H9 (cell line): Measurements from ENCODE around the gene GSTM1. TPM values are rescaled to one million over a fixed set of nuclear protein-coding genes. Genes with fewer than 3 reads are reported as not detected.

Experiments used
- DNase-seq: peaks from one replicate; pipeline ENCODE4 v3.0.0-alpha.2; 2017
- H2AFZ ChIP-seq: one replicate; pipeline ENCODE4 v1.6.1; 2013; ENCODE audit warnings: mild to moderate bottlenecking, low read length, control low read depth, moderate library complexity
- H2AK5ac ChIP-seq: 2 replicates; pipeline ENCODE4 v1.6.1; 2013; ENCODE audit warnings: low read length, control low read depth, mixed read lengths; ENCODE audit not compliant: insufficient read length
- H2BK120ac ChIP-seq: one replicate; pipeline ENCODE4 v1.6.1; 2013; ENCODE audit warnings: low read depth, mild to moderate bottlenecking, low read length, control low read depth, inconsistent platforms; ENCODE audit not compliant: poor library complexity, severe bottlenecking
- H2BK12ac ChIP-seq: 2 replicates; pipeline ENCODE4 v1.6.1; 2013; ENCODE audit warnings: low read length, control low read depth, mixed read lengths, low read depth; ENCODE audit not compliant: insufficient read length
- H2BK15ac ChIP-seq: 2 replicates; pipeline ENCODE4 v1.6.1; 2013; ENCODE audit warnings: low read depth, low read length, control low read depth
- H2BK20ac ChIP-seq: one replicate; pipeline ENCODE4 v1.6.1; 2013; ENCODE audit warnings: low read depth, mild to moderate bottlenecking, low read length, control low read depth, inconsistent platforms; ENCODE audit not compliant: poor library complexity, severe bottlenecking
- H2BK5ac ChIP-seq: 2 replicates; pipeline ENCODE4 v1.6.1; 2013; ENCODE audit warnings: low read length, control low read depth, mixed read lengths; ENCODE audit not compliant: insufficient read length
- H3K14ac ChIP-seq: 2 replicates; pipeline ENCODE4 v1.6.1; 2013; ENCODE audit warnings: low read length, control low read depth; ENCODE audit not compliant: insufficient read depth
- H3K18ac ChIP-seq: 2 replicates; pipeline ENCODE4 v1.6.1; 2013; ENCODE audit warnings: low read depth, mild to moderate bottlenecking, mixed read lengths, low read length, control low read depth; ENCODE audit not compliant: insufficient read length
- H3K23ac ChIP-seq: 2 replicates; pipeline ENCODE4 v1.6.1; 2013; ENCODE audit warnings: low read length, control low read depth, mixed read lengths, low read depth; ENCODE audit not compliant: insufficient read length
- H3K23me2 ChIP-seq: 2 replicates; pipeline ENCODE4 v1.6.1; 2013; ENCODE audit warnings: low read depth, mild to moderate bottlenecking, mixed read lengths, low read length, control low read depth; ENCODE audit not compliant: insufficient read length, poor library complexity, severe bottlenecking
- H3K27ac ChIP-seq: 2 replicates; pipeline ENCODE4 v1.5.1; 2013; ENCODE audit warnings: low read length, control low read depth, mixed read lengths, low read depth; ENCODE audit not compliant: insufficient read length
- H3K27me3 ChIP-seq: 2 replicates; pipeline ENCODE4 v1.6.1; 2013; ENCODE audit warnings: low read length, control low read depth, inconsistent platforms; ENCODE audit not compliant: insufficient read depth
- H3K4ac ChIP-seq: 2 replicates; pipeline ENCODE4 v1.6.1; 2013; ENCODE audit warnings: low read depth, mild to moderate bottlenecking, control low read depth, inconsistent platforms, low read length, moderate library complexity
- H3K4me1 ChIP-seq: 2 replicates; pipeline ENCODE4 v1.6.1; 2013; ENCODE audit warnings: low read length, control low read depth, inconsistent platforms; ENCODE audit not compliant: insufficient read depth
- H3K4me2 ChIP-seq: 2 replicates; pipeline ENCODE4 v1.6.1; 2013; ENCODE audit warnings: low read length, control low read depth, mixed read lengths; ENCODE audit not compliant: insufficient read length, insufficient read depth
- H3K56ac ChIP-seq: 2 replicates; pipeline ENCODE4 v1.6.1; 2013; ENCODE audit warnings: low read depth, mild to moderate bottlenecking, mixed read lengths, low read length, control low read depth; ENCODE audit not compliant: insufficient read length
- H3K79me1 ChIP-seq: 2 replicates; pipeline ENCODE4 v1.6.1; 2013; ENCODE audit warnings: low read depth, mild to moderate bottlenecking, moderate library complexity, low read length, control low read depth, inconsistent platforms; ENCODE audit not compliant: insufficient read depth, poor library complexity, severe bottlenecking
- H3K79me2 ChIP-seq: 2 replicates; pipeline ENCODE4 v1.6.1; 2013; ENCODE audit warnings: low read length, control low read depth, inconsistent platforms; ENCODE audit not compliant: insufficient read depth
- H3K9ac ChIP-seq: 2 replicates; pipeline ENCODE4 v1.6.1; 2013; ENCODE audit warnings: low read length, control low read depth, mixed read lengths; ENCODE audit not compliant: insufficient read length; ENCODE audit errors: extremely low read depth
- H3K9me3 ChIP-seq: one replicate; pipeline ENCODE4 v1.6.1; 2013; ENCODE audit warnings: low read depth, low read length, inconsistent platforms; ENCODE audit not compliant: control insufficient read depth
- H3T11ph ChIP-seq: one replicate; pipeline ENCODE4 v1.6.1; 2013; ENCODE audit warnings: mild to moderate bottlenecking, low read length, control low read depth, inconsistent platforms
- H4K20me1 ChIP-seq: one replicate; pipeline ENCODE4 v1.6.1; 2013; ENCODE audit not compliant: control insufficient read depth, insufficient read length, insufficient read depth
- H4K5ac ChIP-seq: 2 replicates; pipeline ENCODE4 v1.6.1; 2013; ENCODE audit warnings: low read depth, mild to moderate bottlenecking, mixed read lengths, low read length, control low read depth; ENCODE audit not compliant: insufficient read length
- H4K8ac ChIP-seq: replicated peaks from 2 replicates; pipeline ENCODE4 v1.6.1; 2013; ENCODE audit warnings: low read length, control low read depth, mixed read lengths, low read depth; ENCODE audit not compliant: insufficient read length
- H4K91ac ChIP-seq: 2 replicates; pipeline ENCODE4 v1.6.1; 2013; ENCODE audit warnings: low read depth, mild to moderate bottlenecking, moderate library complexity, mixed read lengths, low read length, control low read depth; ENCODE audit not compliant: insufficient read length
- H3K27ac Mint-ChIP-seq, 3 experiments: 2 replicates in 2 of 3; 3 replicates in 1 of 3; pipeline ENCODE4 v1.8.0; 2020 to 2021; ENCODE audit warnings: mixed read lengths in 3 of 3, mild to moderate bottlenecking in 1 of 3, moderate library complexity in 1 of 3
- H3K27me3 Mint-ChIP-seq: 2 replicates; pipeline ENCODE4 v1.8.0; 2021; ENCODE audit warnings: low read depth, mild to moderate bottlenecking, moderate library complexity, mixed read lengths
- H3K36me3 Mint-ChIP-seq, 3 experiments: 2 replicates in 2 of 3; 3 replicates in 1 of 3; pipeline ENCODE4 v1.8.0; 2020 to 2021; ENCODE audit warnings: low read depth in 3 of 3, mixed read lengths in 3 of 3; ENCODE audit not compliant: insufficient read depth in 1 of 3
- H3K4me1 Mint-ChIP-seq, 2 experiments: 2 replicates each; pipeline ENCODE4 v1.8.0; 2020; ENCODE audit warnings: mixed read lengths in 2 of 2
- H3K4me3 Mint-ChIP-seq, 2 experiments: 2 replicates in 1 of 2; 3 replicates in 1 of 2; pipeline ENCODE4 v1.8.0; 2020 to 2021; ENCODE audit warnings: mild to moderate bottlenecking in 2 of 2, mixed read lengths in 2 of 2, moderate library complexity in 1 of 2
- H3K9me3 Mint-ChIP-seq, 2 experiments: 2 replicates in 1 of 2; 3 replicates in 1 of 2; pipeline ENCODE4 v1.8.0; 2020; ENCODE audit warnings: mild to moderate bottlenecking in 2 of 2, mixed read lengths in 2 of 2, moderate library complexity in 1 of 2
- WGBS: extraction: QIAGEN DNeasy Blood & Tissue Kit; methylation state at CpG from one replicate; pipeline ENCODE4 v1.1.7; 2013; ENCODE audit warnings: missing lambda C conversion rate, low lambda C conversion rate, mixed read lengths; ENCODE audit not compliant: insufficient read length; ENCODE audit errors: extremely low coverage; 5-methylcytosine and 5-hydroxymethylcytosine counted together
- total RNA-seq: library from RNA; stranded (reverse); gene quantifications from 2 replicates; pipeline ENCODE4 v1.2.1, GENCODE V29; 2021
- TF ChIP-seq, protein P1 (sequence below): fragments of 200-600 bp; sonication (generic); conservative IDR thresholded peaks from 3 replicates; pipeline ENCODE4 v1.8.0; 2021; ENCODE audit warnings: antibody characterized with exemption, mild to moderate bottlenecking

Gene GSTM1
- total RNA-seq, 1 experiment from 2014 or later: 19.5 TPM

DNA sequence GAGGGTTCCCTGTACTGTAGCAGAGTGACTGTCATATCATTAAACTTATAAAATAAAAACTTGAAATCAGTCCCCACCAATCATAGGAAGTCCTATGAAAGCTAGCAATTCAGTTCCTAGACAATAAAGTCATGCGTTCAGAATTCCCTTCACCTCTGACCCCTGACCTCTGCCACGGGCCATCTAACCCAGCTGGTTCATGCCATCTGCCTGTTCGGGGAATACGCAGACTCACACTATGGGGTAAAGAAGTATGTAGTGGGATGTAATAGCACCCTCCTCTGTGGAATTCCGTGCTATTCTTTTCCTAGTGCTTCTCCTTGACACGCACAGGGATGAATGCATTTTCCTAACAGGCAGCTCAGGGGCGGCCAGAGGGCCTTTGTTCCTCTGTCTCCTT, 29.6 kb upstream of the GSTM1 start:
- Histone ChIP-seq H2AFZ (no peak overlapping the region), H3K9me3 (no peaks in the 10 kb centered on the region), H4K91ac (no peak overlapping the region), H3K79me1 (no peaks in the 10 kb centered on the region), H3K9ac (no peak overlapping the region), H3K4me1 (no peaks in the 10 kb centered on the region), H3K4ac (no peak overlapping the region), H4K8ac (no peak overlapping the region), H3K23me2 (peaks cover 4% of the 10 kb centered on the region), H3T11ph (no peak overlapping the region), H3K14ac (no peak overlapping the region), H2BK15ac (no peak overlapping the region), H3K27ac (no peak overlapping the region), H2BK20ac (no peak overlapping the region), H3K27me3 (no peaks in the 10 kb centered on the region), H3K79me2 (no peaks in the 10 kb centered on the region), H2BK12ac (no peak overlapping the region), H3K56ac (no peak overlapping the region), H3K4me2 (no peak overlapping the region), H4K5ac (no peak overlapping the region), H3K23ac (no peak overlapping the region), H4K20me1 (no peaks in the 10 kb centered on the region), H3K18ac (no peak overlapping the region), H2AK5ac (no peak overlapping the region), H2BK5ac (no peak overlapping the region), H2BK120ac (no peak overlapping the region)
- Mint-ChIP-seq H3K36me3 (no peaks in the 10 kb centered on the region), H3K4me1 (peaks cover 5 to 14% of the 10 kb centered on the region in 2 experiments; a peak in 3 of 4 replicates), H3K4me3 (no peak overlapping the region), H3K9me3 (no peaks in the 10 kb centered on the region), H3K27ac (no peak overlapping the region), H3K27me3 (peaks cover 24% of the 10 kb centered on the region)
- TF ChIP-seq, protein P1, sequence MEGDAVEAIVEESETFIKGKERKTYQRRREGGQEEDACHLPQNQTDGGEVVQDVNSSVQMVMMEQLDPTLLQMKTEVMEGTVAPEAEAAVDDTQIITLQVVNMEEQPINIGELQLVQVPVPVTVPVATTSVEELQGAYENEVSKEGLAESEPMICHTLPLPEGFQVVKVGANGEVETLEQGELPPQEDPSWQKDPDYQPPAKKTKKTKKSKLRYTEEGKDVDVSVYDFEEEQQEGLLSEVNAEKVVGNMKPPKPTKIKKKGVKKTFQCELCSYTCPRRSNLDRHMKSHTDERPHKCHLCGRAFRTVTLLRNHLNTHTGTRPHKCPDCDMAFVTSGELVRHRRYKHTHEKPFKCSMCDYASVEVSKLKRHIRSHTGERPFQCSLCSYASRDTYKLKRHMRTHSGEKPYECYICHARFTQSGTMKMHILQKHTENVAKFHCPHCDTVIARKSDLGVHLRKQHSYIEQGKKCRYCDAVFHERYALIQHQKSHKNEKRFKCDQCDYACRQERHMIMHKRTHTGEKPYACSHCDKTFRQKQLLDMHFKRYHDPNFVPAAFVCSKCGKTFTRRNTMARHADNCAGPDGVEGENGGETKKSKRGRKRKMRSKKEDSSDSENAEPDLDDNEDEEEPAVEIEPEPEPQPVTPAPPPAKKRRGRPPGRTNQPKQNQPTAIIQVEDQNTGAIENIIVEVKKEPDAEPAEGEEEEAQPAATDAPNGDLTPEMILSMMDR: no peak
- DNase-seq: no peak
- WGBS: no CpG with 5 or more reads among the region's 7 CpGs
